ENCODE measurements around the gene SMG7.
A peak's percentile ranks its signal among the peaks of the same experiment; 100 is the strongest.

SMG7 gene

GRCh38 chr1:183487674-183488442 is 15.6 kb downstream of the SMG7 start:
- TF ChIP-seq CTCF (IDR thresholded peaks at IDR 0.05; ENCODE audit: insufficient read depth, low read depth, low read length, missing control alignments) = no peak
- DNase-seq (ENCODE audit: low read depth) = no peak
- no peak overlapping the region for H3K4me3 ChIP-seq (ENCODE audit: low read length)

GRCh38 chr1:183490932-183491331 is 18.6 kb downstream of the SMG7 start:
- no peak for TF ChIP-seq CTCF (IDR thresholded peaks at IDR 0.05; ENCODE audit: insufficient read depth, low read depth, low read length, missing control alignments)
- no peak for DNase-seq (ENCODE audit: low read depth)
- H3K4me3 ChIP-seq (ENCODE audit: low read length) = no peak overlapping the region

DNA sequence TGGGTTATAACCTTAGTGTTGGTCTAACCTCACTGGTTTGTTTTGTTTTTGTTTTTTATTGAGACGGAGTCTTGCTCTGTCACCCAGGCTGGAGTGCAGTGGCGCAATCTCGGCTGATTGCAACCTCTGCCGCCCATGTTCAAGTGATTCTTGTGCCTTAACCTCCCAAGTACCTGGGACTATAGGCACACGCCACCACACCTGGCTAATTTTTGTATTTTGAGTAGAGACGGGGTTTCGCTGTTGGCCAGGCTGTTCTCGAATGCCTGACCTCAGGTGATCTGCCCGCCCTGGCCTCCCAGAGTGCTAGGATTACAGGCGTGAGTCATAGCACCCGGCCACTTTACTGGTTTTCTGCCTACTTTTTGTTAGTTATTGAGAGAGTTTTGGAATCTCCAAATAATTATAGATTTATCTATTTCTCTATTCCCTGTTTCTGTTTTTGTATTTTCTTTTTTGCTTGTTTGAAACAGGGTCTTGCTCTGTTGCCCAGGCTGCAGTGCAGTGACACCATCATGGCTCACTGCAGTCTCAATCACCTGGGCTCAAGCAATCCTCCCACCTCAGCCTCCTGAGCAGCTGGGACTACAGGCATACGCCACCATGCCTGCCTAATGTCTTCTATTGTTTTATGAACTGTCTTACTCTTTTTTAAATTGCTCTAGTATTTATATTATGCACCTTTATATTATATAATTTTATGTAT is 21.4 kb downstream of the SMG7 start:
- H3K4me3 ChIP-seq (ENCODE audit: low read length) = no peak overlapping the region
- DNase-seq (ENCODE audit: low read depth) = peak; percentile 14
- TF ChIP-seq CTCF (IDR thresholded peaks at IDR 0.05; ENCODE audit: insufficient read depth, low read depth, low read length, missing control alignments) = no peak

DNA sequence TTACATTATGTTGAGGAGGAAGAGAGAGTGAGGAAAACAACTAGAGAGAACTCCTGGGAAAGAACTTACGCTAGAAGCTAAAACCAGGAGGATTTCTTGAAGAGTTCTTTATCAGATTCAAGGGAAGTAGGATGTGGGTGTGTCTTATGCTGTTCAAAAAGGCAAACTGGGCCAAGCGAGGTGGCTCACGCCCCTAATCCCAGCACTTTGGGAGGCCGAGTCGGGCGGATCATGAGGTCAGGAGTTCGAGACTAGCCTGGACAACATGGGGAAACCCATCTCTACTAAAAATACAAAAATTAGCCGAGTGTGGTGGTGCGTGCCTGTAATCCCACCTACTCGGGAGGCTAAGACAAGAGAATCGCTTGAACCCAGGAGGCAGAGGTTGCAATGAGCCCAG is 23.1 kb downstream of the SMG7 start:
- no peak overlapping the region for H3K4me3 ChIP-seq (ENCODE audit: low read length)
- no peak for TF ChIP-seq CTCF (IDR thresholded peaks at IDR 0.05; ENCODE audit: insufficient read depth, low read depth, low read length, missing control alignments)
- no peak for DNase-seq (ENCODE audit: low read depth)

- H3K4me3 ChIP-seq (ENCODE audit: low read length) = no peak overlapping the region
- no peak for DNase-seq (ENCODE audit: low read depth)
- no peak for TF ChIP-seq CTCF (IDR thresholded peaks at IDR 0.05; ENCODE audit: insufficient read depth, low read depth, low read length, missing control alignments)
These were observed 24.9 kb downstream of the SMG7 start for GRCh38 chr1:183497218-183497617.

- TF ChIP-seq CTCF (IDR thresholded peaks at IDR 0.05; ENCODE audit: insufficient read depth, low read depth, low read length, missing control alignments) = no peak
- no peak overlapping the region for H3K4me3 ChIP-seq (ENCODE audit: low read length)
- DNase-seq (ENCODE audit: low read depth) = no peak
These were observed 26.2 kb downstream of the SMG7 start for GRCh38 chr1:183498342-183498991.
